ENCODE results near the gene PHC2. TPM values are rescaled to one million over a fixed set of nuclear protein-coding genes. Genes with fewer than 3 reads are reported as not detected.
A peak's percentile ranks its signal among the peaks of the same experiment; 100 is the strongest.

PHC2 gene
- total and polyA plus RNA-seq, 2 of the 13 experiments (the other 11 are each of a cell fraction or from before 2014, with no cell fraction given), result 52.5 to 84.9 TPM

- TF ChIP-seq SSRP1 (CRISPR knock-in tag; IDR thresholded peaks at IDR 0.05) (no peak), ZFAT (CRISPR knock-in tag; conservative IDR thresholded peaks at IDR 0.05) (no peak), ZNF674 (CRISPR knock-in tag; IDR thresholded peaks at IDR 0.05; ENCODE audit: low read depth) (no peak), AGO1 (IDR thresholded peaks at IDR 0.05; ENCODE audit: low read depth, low read length, poor library complexity, severe bottlenecking) (no peak), KLF15 (CRISPR knock-in tag; IDR thresholded peaks at IDR 0.05; ENCODE audit: borderline replicate concordance) (no peak), ZNF557 (CRISPR knock-in tag; IDR thresholded peaks at IDR 0.05) (no peak), ZIK1 (CRISPR knock-in tag; IDR thresholded peaks at IDR 0.05; ENCODE audit: borderline replicate concordance, low read depth) (no peak), MLXIP (CRISPR knock-in tag; IDR thresholded peaks at IDR 0.05; ENCODE audit: borderline replicate concordance) (no peak), ZNF121 (CRISPR knock-in tag; IDR thresholded peaks at IDR 0.05) (no peak)
- in situ Hi-C loops (cut with HindIII; ENCODE audit: extremely low pct_ligation_motif_present, low pct_unique_long_range_greater_than_20kb), result no loop called here
Observed at GRCh38 chr1:33473900-33474299, 43.0 kb upstream of the PHC2 start.

More at GRCh38 chr1:33473900-33474299, 43.0 kb upstream of the PHC2 start:
- no TSS peak for BruUV-seq (replicated peaks)
- DNase-seq (ENCODE audit: low spot score) (no peak), FAIRE-seq (no peak), ATAC-seq (no peak)
- Histone ChIP-seq H3K27me3 (ENCODE audit: control insufficient read depth in 1 of 2, insufficient read depth in 2 of 2, low read length in 2 of 2) (no peaks in the 10 kb centered on the region; a peak in 1 of 5 replicates), H3K27ac (ENCODE audit: extremely low read length, insufficient read depth, low read length) (no peak overlapping the region), H2AFZ (ENCODE audit: low read length) (no peak overlapping the region), H3K9me3 (ENCODE audit: low read length) (no peaks in the 10 kb centered on the region), H3K36me3 (replicated peaks in 1 of 2; ENCODE audit: control insufficient read depth in 1 of 2, insufficient read depth in 2 of 2, low read length in 2 of 2) (no peaks in the 10 kb centered on the region), H3K9ac (ENCODE audit: insufficient read depth, low read depth, low read length) (no peak overlapping the region), H4K20me1 (ENCODE audit: insufficient read depth, low read length) (no peaks in the 10 kb centered on the region), H3K79me2 (ENCODE audit: insufficient read depth, low read length) (peaks cover 4% of the 10 kb centered on the region), H3K4me2 (ENCODE audit: low read depth, low read length) (peak overlapping the region; percentile 85), H3K4me1 (ENCODE audit: insufficient read depth, low read length) (peaks cover 29% of the 10 kb centered on the region), H3K4me3 (replicated peaks in 1 of 3; ENCODE audit: insufficient read depth in 1 of 3, low read depth in 2 of 3, low read length in 3 of 3) (no peak overlapping the region)
- ChIA-PET CTCF (ENCODE audit: low intra/inter-chr PET ratio, low total read pairs) (no interaction called here), POLR2A (no interaction called here)
- intact Hi-C loops (cut with micrococcal nuclease; ENCODE audit: unreplicated experiment), result loop anchor here (5.0 kb wide), 1 partner anchor 347 kb away; no protein-coding TSS in a partner anchor

All from HepG2 (cell line).